SK-MEL-5 (cell line): Measurements from ENCODE around the gene PHGDH. TPM values are rescaled to one million over a fixed set of nuclear protein-coding genes. Genes with fewer than 3 reads are reported as not detected.

Source experiments
- total RNA-seq: library from RNA; depleted of rRNA; stranded (reverse); fragments of >200 nt; shearing (Covaris generic); gene quantifications from 2 replicates; pipeline ENCODE4 v1.2.3, GENCODE V29; 2014; rRNA removed

The PHGDH gene
- total RNA-seq, 1 experiment from 2014 or later = 98.5 TPM

Other genes with a start within 250 kb of the PHGDH start
- not detected in 2 replicates for gene HSD3B1, start 204.7 kb upstream of the PHGDH start, total RNA-seq
- 80.6 and 82.3 TPM in 2 replicates for gene ZNF697, start 63.7 kb upstream of the PHGDH start, total RNA-seq
- gene HMGCS2, start 57.0 kb downstream of the PHGDH start, total RNA-seq = not detected in 2 replicates
- gene REG4, start 99.5 kb downstream of the PHGDH start, total RNA-seq = not detected in 2 replicates
- gene ADAM30, start 184.6 kb downstream of the PHGDH start, total RNA-seq = not detected in 2 replicates